ENCODE measurements around the gene SSH3.
"Not testable (repeated sequence)": the region's sequence is repeated elsewhere in the genome, so short reads cannot be mapped to it uniquely, and the experiment has no call there.

Gene SSH3

DNA sequence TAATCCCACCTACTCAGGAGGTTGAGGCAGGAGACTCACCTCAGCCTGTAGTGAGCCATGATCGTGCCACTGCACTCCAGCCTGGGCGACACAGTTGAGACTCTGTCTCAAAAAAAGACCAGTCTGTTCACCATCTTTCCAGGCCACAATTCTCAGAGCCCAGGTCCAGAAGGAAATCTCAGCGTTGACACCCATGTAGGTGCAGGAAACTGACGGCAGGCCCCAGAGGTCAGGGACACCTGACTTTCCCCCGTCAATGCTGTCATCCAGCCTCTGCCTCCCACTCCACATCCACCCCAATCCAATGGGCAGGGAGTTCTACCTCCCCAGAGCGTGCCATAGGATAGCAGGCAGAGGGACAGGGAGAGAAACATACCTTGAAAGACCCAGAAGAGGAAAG lies 42.9 kb upstream of the SSH3 start:
- in situ Hi-C loops (cut with MboI; ENCODE audit: low sequenced_read_pairs, unreplicated experiment) = loop anchor here (5.0 to 10.0 kb wide), 2 partner anchors 52 to 124 kb away; no protein-coding TSS in a partner anchor
- TF ChIP-seq, protein P1, sequence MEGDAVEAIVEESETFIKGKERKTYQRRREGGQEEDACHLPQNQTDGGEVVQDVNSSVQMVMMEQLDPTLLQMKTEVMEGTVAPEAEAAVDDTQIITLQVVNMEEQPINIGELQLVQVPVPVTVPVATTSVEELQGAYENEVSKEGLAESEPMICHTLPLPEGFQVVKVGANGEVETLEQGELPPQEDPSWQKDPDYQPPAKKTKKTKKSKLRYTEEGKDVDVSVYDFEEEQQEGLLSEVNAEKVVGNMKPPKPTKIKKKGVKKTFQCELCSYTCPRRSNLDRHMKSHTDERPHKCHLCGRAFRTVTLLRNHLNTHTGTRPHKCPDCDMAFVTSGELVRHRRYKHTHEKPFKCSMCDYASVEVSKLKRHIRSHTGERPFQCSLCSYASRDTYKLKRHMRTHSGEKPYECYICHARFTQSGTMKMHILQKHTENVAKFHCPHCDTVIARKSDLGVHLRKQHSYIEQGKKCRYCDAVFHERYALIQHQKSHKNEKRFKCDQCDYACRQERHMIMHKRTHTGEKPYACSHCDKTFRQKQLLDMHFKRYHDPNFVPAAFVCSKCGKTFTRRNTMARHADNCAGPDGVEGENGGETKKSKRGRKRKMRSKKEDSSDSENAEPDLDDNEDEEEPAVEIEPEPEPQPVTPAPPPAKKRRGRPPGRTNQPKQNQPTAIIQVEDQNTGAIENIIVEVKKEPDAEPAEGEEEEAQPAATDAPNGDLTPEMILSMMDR (IDR thresholded peaks at IDR 0.05; ENCODE audit: borderline replicate concordance, control extremely low read depth, extremely low read depth, insufficient read depth, missing control alignments) = no peak
- DNase-seq (ENCODE audit: low spot score) = no peak

DNA sequence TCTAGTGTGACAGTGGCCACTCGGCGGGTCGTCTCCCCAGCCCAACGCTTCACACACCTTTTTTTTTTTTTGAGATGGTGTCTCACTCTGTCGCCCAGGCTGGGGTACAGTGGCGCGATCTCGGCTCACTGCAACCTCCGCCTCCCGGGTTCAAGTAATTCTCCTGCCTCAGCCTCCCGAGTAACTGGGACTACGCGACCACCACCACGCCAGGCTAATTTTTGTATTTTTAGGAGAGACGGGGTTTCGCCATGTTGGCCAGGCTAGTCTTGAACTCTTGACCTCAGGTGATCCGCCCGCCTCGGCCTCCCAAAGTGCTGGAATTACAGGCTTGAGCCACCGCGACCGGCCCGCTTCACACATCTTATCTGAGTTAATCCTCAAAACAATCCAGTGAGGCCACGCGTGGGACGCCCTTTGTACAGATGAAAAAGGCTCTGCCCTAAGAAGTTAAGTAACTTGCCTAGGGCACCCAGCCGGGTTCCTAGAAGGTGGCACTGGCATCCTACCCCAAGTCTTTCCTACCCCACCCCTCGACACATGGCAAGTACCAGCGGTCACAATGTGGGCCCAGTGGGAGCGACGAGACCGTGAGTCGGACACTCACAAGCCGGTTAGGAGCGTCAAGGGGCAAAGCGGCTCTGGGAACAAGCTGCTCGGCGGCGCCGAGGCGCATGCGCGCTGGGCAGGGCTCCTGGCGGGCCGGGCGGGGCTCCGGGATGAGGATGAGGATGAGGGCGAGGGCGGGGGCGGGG lies 42.3 kb upstream of the SSH3 start:
- DNase-seq (ENCODE audit: low spot score) = not testable (repeated sequence)
- in situ Hi-C loops (cut with MboI; ENCODE audit: low sequenced_read_pairs, unreplicated experiment) = loop anchor here (5.0 to 10.0 kb wide), 2 partner anchors 51 to 124 kb away; no protein-coding TSS in a partner anchor

DNA sequence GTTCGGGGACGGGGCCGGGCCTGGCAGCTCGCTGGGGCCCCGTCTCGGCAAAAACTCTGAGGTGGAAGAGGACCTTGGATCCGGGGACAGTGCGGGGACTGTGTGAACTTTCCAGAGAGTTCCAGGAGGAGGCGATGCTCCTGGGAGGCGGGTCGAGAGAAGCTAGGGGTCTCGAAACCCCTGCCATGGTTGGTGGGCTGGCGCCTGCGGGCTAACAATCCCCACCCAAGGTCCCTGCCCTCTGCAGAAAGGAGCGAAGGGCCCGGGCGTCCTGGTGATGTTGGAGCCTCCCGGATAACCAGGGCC lies 41.7 kb upstream of the SSH3 start:
- no peak for DNase-seq (ENCODE audit: low spot score)
- TF ChIP-seq, protein P1 (IDR thresholded peaks at IDR 0.05; ENCODE audit: borderline replicate concordance, control extremely low read depth, extremely low read depth, insufficient read depth, missing control alignments) = no peak
- in situ Hi-C loops (cut with MboI; ENCODE audit: low sequenced_read_pairs, unreplicated experiment) = loop anchor here (5.0 to 10.0 kb wide), 2 partner anchors 51 to 123 kb away; no protein-coding TSS in a partner anchor

DNA sequence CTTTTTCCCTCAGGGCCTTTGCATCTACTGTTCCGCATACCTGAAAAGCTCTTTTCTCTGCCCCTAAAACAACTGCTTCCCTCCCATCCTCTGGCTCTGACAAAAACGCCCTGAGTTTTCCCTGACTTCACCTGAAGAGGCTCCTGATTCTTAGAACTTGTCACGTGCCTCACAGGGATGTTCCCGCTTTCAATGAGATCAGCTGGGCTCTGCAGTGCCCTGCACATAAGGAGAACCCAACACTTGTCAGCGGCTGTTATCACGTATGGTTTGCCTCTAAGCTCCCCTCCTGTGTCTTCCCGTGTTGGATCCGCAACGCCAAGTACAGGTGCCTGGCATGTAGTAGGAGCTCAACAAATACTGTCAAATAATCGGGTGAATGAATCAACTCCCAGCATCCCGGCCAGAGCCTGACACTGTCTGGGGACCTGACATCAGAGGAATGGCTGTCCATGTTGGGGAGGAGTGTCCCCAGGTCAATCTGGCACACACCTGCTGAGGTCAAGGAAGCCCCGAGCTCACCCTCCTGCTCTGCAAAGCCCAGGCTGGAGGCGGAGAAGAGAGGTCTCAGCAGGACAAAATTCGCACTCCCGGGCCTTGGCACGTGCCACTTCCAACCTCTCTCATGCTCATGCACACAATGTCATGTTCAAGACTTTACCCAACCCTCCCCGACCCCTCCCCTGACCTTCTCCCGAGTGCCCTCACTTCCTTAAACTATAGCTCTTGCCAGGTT lies 41.2 kb upstream of the SSH3 start:
- DNase-seq (ENCODE audit: low spot score) = no peak
- in situ Hi-C loops (cut with MboI; ENCODE audit: low sequenced_read_pairs, unreplicated experiment) = loop anchor here (5.0 to 10.0 kb wide), 2 partner anchors 50 to 123 kb away; no protein-coding TSS in a partner anchor

DNA sequence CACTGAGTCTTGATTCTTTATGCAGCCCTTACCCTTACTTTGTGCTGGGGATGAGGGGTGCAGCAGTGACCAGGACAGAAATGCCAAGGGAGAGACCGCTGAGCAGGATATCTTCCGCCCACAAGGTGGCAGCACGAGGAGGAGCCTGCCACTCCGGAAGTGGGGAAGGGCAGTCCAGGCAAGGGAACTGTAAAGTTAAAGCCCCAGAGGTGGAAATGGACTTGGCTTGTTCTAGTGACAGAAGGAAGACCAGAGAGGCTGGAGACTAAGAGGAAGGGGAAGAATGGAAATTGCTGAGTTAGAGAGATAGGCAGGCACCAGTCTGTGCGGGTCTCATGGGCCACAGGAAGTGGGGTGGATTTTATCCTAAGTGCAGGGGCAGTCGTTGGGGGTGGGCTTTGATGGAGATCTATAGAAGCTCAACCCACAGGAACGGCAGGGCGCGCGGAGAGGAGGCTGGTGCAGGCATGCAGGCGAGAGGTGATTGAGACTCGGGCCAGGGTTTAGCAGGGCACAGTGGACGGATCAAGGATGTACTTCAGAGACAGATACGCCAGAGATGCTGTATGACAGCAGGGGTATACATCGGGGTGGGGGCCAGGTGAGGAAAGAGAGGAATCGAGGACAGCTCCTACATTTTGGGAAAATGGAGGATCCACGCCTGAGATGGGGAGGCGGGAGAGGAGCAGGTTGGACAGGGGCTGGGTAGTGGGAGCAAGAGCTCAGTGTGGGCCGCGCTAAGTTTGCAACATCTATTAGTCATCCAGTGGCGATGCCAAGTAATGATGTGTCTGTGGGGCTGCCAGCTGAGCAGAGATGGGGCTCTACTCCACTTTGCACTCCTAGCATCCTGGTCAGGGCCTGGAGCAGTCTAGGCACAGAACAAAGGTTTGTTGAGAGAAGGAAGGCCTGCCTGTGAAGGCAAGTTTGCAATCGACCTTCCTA lies 40.3 kb upstream of the SSH3 start:
- DNase-seq (ENCODE audit: low spot score) = peak; percentile 85
- in situ Hi-C loops (cut with MboI; ENCODE audit: low sequenced_read_pairs, unreplicated experiment) = loop anchor here (5.0 to 10.0 kb wide), 2 partner anchors 49 to 122 kb away; no protein-coding TSS in a partner anchor
- TF ChIP-seq, protein P1 (IDR thresholded peaks at IDR 0.05; ENCODE audit: borderline replicate concordance, control extremely low read depth, extremely low read depth, insufficient read depth, missing control alignments) = peak; percentile 88

More for the DNA sequence above, 41.2 kb upstream of the SSH3 start:
- TF ChIP-seq, protein P1 (IDR thresholded peaks at IDR 0.05; ENCODE audit: borderline replicate concordance, control extremely low read depth, extremely low read depth, insufficient read depth, missing control alignments) = no peak

DNA sequence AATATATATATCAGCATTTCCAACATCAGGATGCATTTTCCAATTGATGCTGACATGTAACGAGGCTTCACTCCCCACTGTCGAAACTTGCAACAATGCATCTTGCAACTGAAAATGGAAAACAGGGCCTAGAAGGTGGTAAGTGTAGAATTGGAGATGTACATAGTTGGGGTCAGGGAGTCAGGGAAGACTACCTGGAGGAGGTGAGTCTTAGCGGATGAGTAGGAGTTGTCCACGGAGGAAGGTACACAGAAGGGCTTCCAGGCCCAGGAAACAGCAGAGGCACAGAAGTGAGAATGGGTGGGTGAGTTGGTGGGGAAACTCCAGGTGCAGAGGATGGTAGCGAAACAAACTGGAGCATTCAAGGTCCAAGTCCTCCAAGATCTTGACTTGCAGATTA lies 39.1 kb upstream of the SSH3 start:
- no peak for DNase-seq (ENCODE audit: low spot score)
- in situ Hi-C loops (cut with MboI; ENCODE audit: low sequenced_read_pairs, unreplicated experiment) = loop anchor here (5.0 to 10.0 kb wide), 2 partner anchors 48 to 121 kb away; no protein-coding TSS in a partner anchor
- TF ChIP-seq, protein P1 (IDR thresholded peaks at IDR 0.05; ENCODE audit: borderline replicate concordance, control extremely low read depth, extremely low read depth, insufficient read depth, missing control alignments) = no peak

Data from GM13976 (cell line).